Panc1 (cell line): Measurements from ENCODE around the gene KCTD12.

Experiments
- POLR2AphosphoS5 ChIP-seq: IDR thresholded peaks from 2 replicates; pipeline ENCODE4 v1.6.1; 2012; ENCODE audit warnings: mild to moderate bottlenecking, low read depth, low read length, moderate library complexity
- TCF7L2 ChIP-seq: IDR thresholded peaks from 2 replicates; pipeline ENCODE4 v1.6.1; 2011; ENCODE audit warnings: mild to moderate bottlenecking, low read depth, low read length, inconsistent platforms
- TF ChIP-seq, protein P1 (sequence below): fragments of 450-650 bp; IDR thresholded peaks from 2 replicates; pipeline ENCODE4 v1.5.1; 2017; ENCODE audit warnings: mild to moderate bottlenecking
- TF ChIP-seq, protein P2 (sequence below), 2 experiments: IDR thresholded peaks; 2 replicates each; pipeline ENCODE4 v1.6.1; 2011 to 2012; ENCODE audit warnings: low read depth in 2 of 2, control low read depth in 1 of 2, low read length in 1 of 2, mild to moderate bottlenecking in 1 of 2, moderate library complexity in 1 of 2; ENCODE audit not compliant: insufficient read depth in 1 of 2

DNA sequence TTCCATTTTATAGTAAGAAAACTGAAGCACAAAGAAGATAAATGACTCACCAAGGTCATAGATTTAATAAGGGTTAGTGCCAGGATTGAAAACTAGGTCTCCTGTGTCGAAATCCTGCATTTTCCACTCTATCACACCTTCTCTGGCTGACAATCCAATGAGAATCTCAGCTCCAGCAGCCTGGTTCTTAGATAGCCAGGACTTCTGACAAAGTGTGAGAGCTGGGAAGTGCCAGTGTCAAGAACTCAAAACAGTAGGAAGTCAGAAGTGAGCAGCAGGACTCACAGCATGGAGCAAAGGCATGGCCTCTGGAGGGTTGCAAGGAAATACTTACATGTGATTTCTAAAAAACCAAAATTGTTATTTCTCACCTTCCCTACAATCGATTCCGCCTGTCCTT, 24.3 kb downstream of the KCTD12 start:
- TF ChIP-seq POLR2AphosphoS5 (no peak), TCF7L2 (no peak)
- TF ChIP-seq, protein P1, sequence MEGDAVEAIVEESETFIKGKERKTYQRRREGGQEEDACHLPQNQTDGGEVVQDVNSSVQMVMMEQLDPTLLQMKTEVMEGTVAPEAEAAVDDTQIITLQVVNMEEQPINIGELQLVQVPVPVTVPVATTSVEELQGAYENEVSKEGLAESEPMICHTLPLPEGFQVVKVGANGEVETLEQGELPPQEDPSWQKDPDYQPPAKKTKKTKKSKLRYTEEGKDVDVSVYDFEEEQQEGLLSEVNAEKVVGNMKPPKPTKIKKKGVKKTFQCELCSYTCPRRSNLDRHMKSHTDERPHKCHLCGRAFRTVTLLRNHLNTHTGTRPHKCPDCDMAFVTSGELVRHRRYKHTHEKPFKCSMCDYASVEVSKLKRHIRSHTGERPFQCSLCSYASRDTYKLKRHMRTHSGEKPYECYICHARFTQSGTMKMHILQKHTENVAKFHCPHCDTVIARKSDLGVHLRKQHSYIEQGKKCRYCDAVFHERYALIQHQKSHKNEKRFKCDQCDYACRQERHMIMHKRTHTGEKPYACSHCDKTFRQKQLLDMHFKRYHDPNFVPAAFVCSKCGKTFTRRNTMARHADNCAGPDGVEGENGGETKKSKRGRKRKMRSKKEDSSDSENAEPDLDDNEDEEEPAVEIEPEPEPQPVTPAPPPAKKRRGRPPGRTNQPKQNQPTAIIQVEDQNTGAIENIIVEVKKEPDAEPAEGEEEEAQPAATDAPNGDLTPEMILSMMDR: no peak
- TF ChIP-seq, protein P2, sequence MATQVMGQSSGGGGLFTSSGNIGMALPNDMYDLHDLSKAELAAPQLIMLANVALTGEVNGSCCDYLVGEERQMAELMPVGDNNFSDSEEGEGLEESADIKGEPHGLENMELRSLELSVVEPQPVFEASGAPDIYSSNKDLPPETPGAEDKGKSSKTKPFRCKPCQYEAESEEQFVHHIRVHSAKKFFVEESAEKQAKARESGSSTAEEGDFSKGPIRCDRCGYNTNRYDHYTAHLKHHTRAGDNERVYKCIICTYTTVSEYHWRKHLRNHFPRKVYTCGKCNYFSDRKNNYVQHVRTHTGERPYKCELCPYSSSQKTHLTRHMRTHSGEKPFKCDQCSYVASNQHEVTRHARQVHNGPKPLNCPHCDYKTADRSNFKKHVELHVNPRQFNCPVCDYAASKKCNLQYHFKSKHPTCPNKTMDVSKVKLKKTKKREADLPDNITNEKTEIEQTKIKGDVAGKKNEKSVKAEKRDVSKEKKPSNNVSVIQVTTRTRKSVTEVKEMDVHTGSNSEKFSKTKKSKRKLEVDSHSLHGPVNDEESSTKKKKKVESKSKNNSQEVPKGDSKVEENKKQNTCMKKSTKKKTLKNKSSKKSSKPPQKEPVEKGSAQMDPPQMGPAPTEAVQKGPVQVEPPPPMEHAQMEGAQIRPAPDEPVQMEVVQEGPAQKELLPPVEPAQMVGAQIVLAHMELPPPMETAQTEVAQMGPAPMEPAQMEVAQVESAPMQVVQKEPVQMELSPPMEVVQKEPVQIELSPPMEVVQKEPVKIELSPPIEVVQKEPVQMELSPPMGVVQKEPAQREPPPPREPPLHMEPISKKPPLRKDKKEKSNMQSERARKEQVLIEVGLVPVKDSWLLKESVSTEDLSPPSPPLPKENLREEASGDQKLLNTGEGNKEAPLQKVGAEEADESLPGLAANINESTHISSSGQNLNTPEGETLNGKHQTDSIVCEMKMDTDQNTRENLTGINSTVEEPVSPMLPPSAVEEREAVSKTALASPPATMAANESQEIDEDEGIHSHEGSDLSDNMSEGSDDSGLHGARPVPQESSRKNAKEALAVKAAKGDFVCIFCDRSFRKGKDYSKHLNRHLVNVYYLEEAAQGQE (IDR thresholded peaks at IDR 0.05; ENCODE audit: insufficient read depth in 1 of 2, low read depth in 2 of 2, low read length in 1 of 2): no peak
